Fibroblast of peridontal ligament (primary cell): ENCODE results near the gene AMMECR1.
A peak's percentile ranks its signal among the peaks of the same experiment; 100 is the strongest.
"Not testable (repeated sequence)": the region's sequence is repeated elsewhere in the genome, so short reads cannot be mapped to it uniquely, and the experiment has no call there.

Experiments
- DNase-seq: peaks from one replicate; pipeline ENCODE4 v3.0.0-alpha.2; 2010; ENCODE audit errors: extremely low read depth

Gene AMMECR1

DNA sequence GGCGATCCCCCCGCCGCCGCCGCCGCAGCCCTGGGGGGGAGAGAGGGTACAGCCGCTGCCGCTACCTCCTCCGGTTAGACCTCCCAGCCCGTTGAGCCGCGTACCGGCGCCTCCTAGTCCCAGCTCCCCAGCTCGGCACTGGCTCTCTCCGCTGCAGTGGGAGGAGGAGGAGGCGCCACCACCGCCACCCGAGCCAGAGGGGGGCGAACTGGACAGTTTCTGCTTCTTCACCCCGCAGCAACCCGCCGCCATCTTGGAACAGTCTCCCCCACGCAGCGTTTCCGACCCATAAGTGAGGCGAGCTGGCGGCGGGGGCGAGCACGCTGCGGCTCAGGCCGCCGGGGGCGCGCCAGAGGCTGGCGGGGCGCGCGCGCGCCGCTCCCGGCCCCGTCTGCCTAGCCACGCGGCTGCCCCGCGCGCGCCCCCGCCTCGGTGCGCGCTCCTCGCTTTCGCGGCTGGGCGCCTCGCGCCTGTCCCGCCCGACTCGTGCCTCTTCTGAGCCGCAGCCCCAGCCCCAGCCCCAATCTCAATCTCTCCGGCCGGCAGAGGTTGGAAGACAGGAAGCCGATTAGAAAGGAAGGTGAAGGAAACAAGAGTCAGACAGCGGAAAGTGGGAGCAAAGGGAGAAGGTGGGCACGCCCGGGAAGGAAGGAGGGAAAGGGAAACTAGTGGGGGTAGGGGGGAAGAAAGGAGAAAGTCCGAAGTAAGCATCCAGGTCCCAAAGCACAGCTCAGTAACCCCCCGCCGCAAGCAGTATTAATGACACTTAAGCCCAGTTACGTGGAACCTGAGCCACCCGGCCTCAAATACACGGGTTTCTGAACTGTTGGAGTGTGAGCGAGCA, at the start of gene AMMECR1:
Gene AMMECR1, minus strand, starts transcription at position 266 of the 844 bp plus-strand sequence. Its CDS starts 14 bp downstream, at position 252.
- DNase-seq: peak; percentile 75

DNA sequence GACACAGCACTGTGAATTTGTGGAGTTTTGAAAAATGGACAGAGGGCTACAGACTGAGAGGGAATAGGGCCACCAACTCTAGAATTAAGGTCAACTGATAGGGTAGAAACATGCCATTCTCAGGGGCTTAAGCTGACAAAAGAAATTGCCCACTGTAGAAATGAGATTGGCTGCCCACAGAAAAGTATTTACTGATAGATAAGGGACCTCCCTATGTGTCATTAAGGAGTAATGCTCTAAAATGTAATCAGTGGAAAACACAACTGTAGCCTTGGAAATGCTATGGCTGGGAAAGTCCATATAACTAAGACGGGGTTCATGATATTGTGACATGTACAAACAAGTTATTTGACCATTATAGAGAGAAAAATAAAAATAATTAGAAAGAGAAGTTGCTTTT, 45.4 kb upstream of the AMMECR1 start:
- no peak for DNase-seq

DNA sequence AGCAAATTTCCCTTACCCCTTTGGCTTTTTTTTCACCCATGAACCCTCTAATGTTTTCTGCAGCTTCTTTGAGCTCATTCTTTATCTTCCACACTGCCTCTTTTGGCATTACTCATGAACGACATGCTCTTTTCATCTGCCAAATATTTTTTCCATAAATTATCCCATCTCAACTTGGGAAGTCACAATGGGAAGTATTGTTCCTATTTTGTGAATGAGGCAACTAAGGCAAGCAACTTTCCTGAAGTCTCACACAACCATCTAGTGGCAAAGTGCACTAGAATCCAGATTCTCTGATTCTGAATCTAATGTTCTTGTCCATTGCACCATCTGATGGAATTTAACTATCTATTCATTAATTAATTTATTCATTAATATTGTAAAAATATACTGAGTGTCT, 41.4 kb upstream of the AMMECR1 start:
- DNase-seq: peak; percentile 29

DNA sequence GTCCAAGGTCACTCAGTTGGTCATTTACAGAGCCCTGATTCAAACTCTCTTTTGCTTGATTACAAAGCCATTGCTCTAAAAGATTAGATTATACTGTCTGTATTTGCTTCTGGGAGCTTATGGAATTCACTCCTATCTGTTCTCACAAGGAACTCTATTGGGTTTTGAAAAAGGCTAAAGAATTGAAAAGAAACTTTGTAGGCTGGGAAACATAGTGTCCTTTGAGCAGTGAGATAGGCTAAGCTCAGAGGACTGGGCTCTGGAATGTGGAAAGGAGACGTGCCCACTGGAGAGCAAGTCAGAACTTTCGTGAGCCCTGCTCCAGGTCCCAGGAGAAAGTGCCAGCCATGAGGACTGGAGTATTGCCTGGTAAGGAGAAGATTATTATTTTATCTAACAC, 40.7 kb upstream of the AMMECR1 start, which contains the start of gene RTL9:
Gene RTL9, plus strand, starts transcription at position 301 of the 400 bp plus-strand sequence. CDS start 91,770 bp downstream, outside the sequence.
- DNase-seq: no peak

DNA sequence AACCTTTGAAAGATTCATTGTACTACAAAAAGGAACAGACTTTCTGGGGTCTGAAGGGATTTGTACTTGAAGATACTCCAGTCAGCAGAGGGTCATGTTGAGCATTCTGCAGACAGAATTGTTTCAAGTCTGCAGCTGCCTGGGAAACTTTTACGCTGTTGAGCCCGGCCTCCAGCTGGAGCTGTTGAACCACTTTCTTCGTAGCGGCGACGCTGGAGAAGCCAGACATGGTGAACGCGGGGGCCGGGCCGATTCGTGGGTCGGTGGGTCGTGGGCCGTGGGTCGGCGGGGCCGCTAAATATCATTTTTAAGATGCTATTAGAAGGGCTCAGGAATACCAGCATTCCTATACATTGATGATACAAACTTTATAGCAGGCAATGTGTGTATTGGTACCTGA, 28.8 kb upstream of the AMMECR1 start:
- DNase-seq: no peak

DNA sequence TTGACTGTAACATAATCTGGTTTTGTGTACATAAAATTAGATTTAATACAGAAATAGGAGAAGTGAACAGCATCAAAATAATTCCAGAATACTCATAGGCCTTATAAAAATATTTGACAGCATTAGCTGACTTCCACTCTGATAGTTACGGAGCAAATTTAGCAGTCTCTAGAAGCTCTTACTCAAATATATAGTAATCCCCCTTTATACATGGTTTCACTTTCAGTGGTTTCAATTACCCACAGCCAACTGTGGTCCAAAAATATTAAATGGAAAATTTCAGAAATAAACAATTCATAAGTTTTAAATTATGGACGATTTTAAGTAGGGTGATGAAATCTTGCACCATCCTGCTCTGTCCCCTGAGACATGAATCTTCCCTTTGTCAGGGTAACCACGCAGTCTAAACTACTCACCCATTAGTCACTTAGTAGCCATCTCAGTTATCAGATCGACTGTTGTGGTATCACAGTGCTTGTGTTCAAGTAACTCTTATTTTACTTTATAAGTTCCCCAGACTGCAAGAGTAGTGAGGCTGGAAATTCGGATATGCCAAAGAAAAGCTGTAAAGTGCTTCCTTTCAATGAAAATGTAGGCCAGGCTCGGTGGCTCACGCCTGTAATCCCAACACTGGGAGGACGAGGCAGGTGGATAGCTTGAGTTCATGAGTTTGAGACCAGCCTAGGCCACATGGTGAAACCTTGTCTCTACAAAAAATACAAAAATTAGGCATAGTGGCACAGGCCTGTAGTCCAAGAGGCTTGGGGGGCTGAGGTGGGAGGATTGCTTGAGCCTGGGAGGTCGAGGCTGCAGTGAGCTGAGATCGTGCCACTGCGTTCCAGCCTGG, 23.5 kb upstream of the AMMECR1 start:
- DNase-seq: peak; percentile 83

DNA sequence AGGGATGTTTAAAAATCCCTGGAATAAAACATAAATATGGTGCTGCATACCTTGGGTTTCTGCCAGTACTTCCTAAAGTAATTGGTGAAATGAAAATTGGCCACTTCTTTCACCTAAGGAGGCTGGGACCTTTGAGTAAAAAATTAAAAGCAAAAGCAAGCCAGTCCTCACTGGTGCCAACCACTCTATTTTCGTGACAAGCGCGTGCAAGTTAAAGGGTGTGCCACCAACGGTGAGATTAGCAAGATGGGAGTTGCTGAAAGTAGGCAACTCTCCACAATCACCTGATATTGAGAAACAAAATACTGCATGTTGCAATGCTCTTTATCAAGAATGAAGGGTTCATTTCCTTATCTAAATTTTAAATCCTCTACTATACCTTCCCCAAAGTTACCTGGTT, 21.1 kb upstream of the AMMECR1 start:
- DNase-seq: no peak

DNA sequence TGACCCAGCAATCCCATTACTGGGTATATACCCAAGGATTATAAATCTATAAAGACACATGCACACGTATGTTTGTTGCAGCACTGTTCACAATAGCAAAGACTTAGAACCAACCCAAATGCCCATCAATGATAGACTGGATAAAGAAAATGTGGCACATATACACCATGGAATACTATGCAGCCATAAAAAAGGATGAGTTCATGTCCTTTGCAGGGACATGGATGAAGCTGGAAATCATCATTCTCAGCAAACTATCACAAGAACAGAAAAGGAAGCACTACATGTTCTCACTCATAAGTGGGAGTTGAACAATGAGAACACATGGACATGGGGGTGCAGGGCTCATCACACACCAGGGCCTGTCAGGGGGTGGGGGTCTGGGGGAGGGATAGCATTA, 15.6 kb upstream of the AMMECR1 start:
- not testable (repeated sequence) for DNase-seq

DNA sequence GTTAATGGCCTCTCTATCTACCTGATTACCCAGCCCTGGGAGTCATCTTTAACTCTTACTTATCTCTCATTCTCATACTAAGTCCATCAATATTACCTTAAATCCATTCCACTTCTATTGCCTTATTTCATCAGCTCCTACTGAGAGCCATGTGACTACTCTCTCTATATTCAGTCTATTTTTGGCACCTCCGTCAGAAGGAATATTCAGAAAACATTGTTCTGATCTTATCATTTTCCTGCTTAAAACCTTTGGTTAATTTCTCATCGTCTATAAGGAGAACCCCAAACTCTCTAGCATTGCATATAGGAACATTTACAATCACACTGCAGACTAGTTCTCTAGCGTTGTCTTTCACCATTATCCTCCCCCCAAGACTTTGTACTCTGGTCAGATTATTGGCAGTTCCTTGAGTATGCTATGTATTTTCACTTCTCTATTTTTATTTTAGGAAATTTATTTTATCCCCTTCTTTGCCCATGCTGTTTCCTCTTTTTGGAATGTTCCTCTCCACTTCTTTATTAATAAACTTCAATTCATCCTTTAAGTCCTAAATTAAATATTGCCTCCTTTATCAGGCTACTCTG, 13.7 kb upstream of the AMMECR1 start:
- DNase-seq: no peak

DNA sequence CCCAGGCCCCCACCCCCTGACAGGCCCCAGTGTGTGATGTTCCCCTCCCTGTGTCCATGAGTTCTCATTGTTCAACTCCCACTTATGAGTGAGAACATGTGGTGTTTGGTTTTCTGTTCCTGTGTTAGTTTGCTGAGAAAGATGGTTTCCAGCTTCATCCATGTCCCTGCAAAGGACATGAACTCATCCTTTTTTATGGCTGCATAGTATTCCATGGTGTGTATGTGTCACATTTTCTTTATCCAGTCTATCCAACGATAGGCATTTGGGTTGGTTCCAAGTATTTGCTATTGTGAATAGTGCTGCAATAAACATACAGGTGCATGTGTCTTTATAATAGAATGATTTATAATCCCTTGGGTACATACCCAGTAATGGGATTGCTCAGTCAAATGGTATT, 10.7 kb upstream of the AMMECR1 start:
- not testable (repeated sequence) for DNase-seq

DNA sequence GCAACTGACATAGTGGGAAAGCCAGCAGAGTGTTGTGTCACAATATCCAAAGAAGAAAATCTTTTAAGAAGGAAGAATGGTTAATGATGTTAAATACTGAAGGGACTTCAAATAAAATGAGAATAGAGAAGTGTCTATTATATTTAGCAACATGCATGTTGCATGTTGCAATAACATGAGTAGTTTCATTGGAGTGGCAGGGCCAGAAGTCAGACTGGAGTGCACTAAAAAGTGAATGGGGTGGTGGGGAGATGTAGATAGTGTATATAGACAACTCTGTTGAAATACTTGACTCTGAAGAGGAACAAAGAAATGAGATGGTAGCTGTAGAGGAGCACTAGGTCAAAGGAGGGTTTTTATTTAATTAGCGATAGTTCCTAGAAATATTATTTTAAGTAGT, 9.5 kb upstream of the AMMECR1 start:
- no peak for DNase-seq

DNA sequence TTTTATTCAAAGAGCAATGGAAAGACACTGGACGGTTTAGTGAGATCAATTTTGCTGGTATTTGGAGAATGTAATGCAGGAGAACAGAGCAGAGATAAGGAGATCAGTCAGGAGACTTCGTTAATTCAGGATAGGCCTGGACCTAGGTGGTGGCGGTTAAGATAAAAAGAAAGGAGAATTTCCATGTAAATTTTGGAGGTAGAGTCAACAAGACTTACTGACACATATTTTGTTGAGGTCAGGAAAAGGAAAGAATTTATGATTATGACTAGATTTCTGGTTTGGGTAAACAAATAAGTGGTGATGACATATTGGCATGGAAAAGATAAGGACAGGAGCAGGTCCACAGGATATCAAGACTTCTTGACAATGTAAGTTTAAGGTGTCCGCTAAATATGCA, 8.8 kb upstream of the AMMECR1 start:
- no peak for DNase-seq

DNA sequence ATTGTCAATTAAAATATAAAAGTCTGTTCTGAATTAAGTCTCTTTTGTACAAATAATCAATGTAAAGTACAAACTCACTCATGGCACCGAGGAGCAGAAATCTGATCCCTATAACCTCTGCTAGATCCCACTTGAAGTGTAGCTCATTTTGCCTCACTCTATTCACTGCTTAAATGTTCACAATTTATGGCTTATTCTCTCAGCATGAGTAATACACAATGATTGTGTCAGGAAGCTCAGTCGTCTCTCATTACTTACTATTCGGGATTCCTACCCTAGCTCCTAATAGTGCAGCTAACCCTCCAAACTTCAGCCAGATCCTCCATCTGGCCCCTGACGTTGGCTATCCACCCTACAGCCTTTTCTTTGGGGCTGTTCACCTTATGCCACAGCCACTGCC, 4.7 kb upstream of the AMMECR1 start:
- peak; percentile 32 for DNase-seq

DNA sequence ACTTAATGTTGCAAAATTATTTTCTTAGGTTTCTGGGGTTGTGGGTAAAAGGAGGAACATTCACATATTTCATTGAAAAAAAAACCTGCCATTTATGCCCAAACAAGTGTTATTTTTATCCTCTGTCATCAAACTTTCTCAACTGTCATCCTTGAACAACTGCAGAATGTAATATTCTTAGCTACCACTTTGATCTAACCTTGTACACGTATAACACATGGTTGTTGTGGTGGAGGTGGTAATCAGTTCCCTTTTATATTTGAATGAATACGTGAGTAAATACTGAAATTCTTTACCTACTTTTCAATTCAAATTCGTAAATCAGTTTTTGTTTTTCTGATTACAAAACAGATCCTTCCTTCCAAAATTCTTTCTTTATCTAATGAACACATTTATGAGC, 3.8 kb upstream of the AMMECR1 start:
- DNase-seq: no peak

DNA sequence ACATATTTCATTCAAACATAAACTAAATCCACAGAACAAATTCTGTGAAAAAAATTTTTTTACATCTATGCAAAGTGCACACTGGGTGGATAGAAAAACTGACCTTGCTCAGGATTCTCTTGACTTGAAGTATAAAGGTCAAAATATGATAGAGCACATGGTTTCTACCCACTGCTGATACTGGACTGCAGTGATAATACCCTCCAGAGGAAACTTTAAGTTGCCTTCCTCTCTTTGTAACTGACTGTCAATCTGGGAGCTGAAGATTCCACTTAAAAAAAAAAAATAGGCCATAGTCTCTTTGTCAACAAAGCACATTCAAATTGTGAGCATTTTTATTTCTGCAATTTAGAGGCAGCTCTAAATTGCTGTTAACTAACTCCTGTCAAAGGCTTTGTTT, 3.2 kb upstream of the AMMECR1 start:
- DNase-seq: no peak

DNA sequence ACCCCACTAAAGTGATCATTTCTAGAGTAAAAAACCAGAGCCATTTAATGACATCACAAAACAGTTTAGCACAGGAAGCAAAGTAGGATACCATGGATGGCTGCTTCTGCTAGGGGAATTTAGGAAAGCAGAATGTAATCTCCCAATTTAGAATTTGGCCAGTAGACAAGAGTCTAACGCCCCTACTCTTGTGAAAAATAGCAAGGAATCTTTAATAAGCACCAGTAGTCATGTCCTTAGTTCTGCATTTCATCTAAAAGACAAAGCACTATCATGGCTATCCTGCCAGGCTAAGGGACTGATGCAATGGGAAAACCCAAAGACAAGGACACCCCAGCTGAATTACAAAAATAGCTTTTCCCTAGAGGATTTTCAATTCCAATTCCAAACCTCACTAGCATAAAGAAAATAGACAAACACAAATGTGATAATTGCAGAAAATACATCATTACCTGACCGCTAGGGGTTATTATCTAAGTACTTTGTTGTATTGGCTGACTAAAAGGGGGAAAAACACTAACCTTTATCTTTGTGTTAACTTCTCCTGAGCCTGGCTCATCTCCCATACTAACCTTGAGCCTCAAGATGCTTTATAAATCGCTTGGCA, 2.6 kb upstream of the AMMECR1 start:
- DNase-seq: no peak

DNA sequence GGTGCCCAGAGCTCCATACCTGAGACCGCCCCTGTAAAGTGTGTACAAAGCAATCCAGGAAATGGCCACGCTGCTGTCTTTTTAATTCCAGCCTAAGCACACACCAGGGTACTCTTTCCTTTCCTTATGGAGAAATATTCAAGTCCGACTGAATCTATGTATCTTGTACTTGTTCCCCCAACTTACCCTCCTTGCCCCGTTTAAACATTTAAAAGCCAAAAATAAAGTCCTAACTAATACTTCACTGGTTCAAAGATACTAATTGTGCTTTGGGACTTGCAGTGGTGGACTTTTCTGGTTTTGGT, 731 bp upstream of the AMMECR1 start:
- no peak for DNase-seq

DNA sequence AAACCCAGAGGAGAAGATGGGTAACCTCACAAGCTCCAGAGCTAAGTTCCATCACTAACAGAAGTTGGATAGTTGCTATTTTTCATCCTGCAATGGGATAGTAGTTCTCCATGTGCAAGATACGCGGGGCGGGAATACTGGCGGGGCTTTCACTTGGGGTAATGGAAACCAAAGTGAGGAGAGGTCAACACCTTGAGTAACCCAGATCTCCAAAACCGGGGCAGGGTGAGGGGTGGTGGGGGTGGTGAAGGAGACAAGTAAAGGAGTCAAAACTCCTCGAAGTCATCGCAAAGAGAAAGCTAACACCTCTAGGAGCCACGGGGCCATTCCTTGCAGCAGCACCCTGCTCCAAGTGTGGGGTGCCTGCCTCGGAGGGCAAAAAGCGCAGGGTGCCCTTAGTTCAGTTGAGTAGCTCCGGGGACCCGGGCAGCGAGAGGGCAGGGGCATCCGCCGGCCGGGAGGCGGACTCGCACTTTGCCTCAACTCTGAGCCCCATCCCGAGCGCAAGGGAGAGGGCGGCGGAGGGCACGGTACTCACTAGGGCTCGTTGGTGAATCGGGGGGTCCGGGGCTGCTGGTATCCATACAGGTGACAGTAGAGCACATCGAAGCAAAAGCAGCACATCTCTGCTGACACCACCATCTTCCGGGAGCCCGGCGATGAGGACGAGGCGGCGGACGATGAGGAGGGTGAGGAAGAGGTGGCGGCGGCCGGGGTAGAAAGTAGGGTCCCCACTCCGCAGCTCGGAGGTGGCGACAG, 645 bp downstream of the AMMECR1 start:
- no peak for DNase-seq

DNA sequence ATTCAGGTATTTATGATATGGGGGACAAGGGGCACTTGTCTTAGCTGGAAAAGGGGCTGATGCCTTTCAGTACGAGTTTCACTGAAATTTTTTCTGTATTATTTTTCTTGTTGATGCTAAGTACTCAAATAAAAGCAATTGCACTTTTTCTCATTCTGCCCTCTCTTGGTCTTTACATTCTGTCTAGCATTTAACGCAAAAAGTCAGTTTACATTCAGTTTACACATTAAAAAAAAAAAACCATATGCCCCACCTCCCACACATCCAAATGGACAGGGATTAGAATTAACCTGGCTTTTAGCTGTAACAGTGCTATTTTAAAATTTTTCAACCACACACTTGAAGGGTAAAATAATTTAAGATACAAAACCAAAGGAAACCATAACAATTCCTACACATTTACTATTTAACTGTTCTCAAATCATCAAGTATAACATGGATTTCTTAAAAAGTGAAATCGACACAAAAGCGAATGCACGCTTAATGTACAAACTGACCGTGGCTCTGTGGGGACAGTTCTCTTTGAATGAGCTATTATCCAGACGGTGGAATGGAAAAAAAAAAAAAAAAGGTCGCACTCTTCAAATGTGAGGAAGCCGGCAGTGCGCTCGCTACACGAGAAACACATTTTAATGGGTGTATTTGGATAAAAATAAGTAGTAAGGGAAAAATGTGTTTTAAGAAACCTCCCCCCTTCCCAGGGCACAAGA, 1.4 kb downstream of the AMMECR1 start:
- no peak for DNase-seq

DNA sequence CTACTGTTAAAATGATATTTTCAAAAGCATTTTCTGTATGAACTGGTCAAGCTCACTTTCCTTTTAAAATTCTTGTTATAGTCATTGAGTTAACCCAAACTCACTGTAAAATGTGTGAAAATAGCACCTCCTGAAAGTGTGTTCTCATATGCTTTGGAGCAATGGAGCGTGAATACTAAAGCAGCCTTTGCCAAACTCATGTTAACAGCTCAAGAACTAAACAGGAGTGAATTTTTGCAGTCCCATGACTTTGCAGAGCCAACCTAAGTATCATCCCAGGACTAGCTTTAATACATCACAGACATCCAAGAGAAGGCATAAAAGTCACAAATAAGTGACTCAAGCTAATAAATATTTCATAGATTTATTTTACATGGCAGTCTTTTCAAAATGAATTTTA, 2.3 kb downstream of the AMMECR1 start:
- no peak for DNase-seq
